ENCODE measurements around the gene CCN5. TPM values are rescaled to one million over a fixed set of nuclear protein-coding genes. Genes with fewer than 3 reads are reported as not detected.

The CCN5 gene
- total and polyA plus RNA-seq, 2 of the 13 experiments (the other 11 are each of a cell fraction or from before 2014, with no cell fraction given), result 0.12 TPM; not detected in 1

GRCh38 chr20:44683263-44684046, 31.7 kb upstream of the CCN5 start (continued):
- TF ChIP-seq ZNF572 (CRISPR knock-in tag; IDR thresholded peaks at IDR 0.05), result 0 out of 2 replicates have a peak, but pooled peaks have one; percentile 60
- 0 out of 2 replicates have a peak, but pooled peaks have one; percentile 17 for TF ChIP-seq ZBTB7B (CRISPR knock-in tag; IDR thresholded peaks at IDR 0.05)
- TF ChIP-seq, protein P1, sequence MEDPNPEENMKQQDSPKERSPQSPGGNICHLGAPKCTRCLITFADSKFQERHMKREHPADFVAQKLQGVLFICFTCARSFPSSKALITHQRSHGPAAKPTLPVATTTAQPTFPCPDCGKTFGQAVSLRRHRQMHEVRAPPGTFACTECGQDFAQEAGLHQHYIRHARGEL (CRISPR knock-in tag; IDR thresholded peaks at IDR 0.05), result no peak
- TF ChIP-seq SOX6 (IDR thresholded peaks at IDR 0.05), result no peak
- TF ChIP-seq SOX6 (CRISPR knock-in tag; IDR thresholded peaks at IDR 0.05), result peak; percentile 29; the same call in 1 of the 2 replicates
- TF ChIP-seq STAT5B (CRISPR knock-in tag; IDR thresholded peaks at IDR 0.05), result no peak
- TF ChIP-seq BRD4 (CRISPR knock-in tag; IDR thresholded peaks at IDR 0.05), result no peak
- peak; percentile 60 for TF ChIP-seq CEBPG (CRISPR knock-in tag; IDR thresholded peaks at IDR 0.05)
- TF ChIP-seq SPEN (CRISPR knock-in tag; IDR thresholded peaks at IDR 0.05; ENCODE audit: low read depth), result peak; percentile 29; the same call in 1 of the 2 replicates
- TF ChIP-seq ZFP36 (IDR thresholded peaks at IDR 0.05; ENCODE audit: borderline replicate concordance, low read depth, low read length, partially characterized antibody), result peak; percentile 2
- 0 out of 2 replicates have a peak, but pooled peaks have one; percentile 28 for TF ChIP-seq CBX5 (CRISPR knock-in tag; IDR thresholded peaks at IDR 0.05; ENCODE audit: borderline replicate concordance)
- no peak for TF ChIP-seq IKZF4 (CRISPR knock-in tag; IDR thresholded peaks at IDR 0.05; ENCODE audit: borderline replicate concordance, low read depth, not compliant biosample characterization)
- no peak for TF ChIP-seq ZNF619 (CRISPR knock-in tag; IDR thresholded peaks at IDR 0.05)
- peak; percentile 57 for TF ChIP-seq STAG1 (CRISPR knock-in tag; IDR thresholded peaks at IDR 0.05)
- TF ChIP-seq ZNF768 (CRISPR knock-in tag; IDR thresholded peaks at IDR 0.05), result peak; percentile 96
- TF ChIP-seq RXRB (CRISPR knock-in tag; IDR thresholded peaks at IDR 0.05; ENCODE audit: borderline replicate concordance), result no peak
- TF ChIP-seq MIER2 (CRISPR knock-in tag; IDR thresholded peaks at IDR 0.05), result no peak
- no peak for TF ChIP-seq HOXA5 (CRISPR knock-in tag; IDR thresholded peaks at IDR 0.05)
- 0 out of 2 replicates have a peak, but pooled peaks have one; percentile 30 for TF ChIP-seq ELF1 (CRISPR knock-in tag; IDR thresholded peaks at IDR 0.05)
- no peak for TF ChIP-seq YEATS4 (CRISPR knock-in tag; IDR thresholded peaks at IDR 0.05; ENCODE audit: borderline replicate concordance)
- TF ChIP-seq, protein P2, sequence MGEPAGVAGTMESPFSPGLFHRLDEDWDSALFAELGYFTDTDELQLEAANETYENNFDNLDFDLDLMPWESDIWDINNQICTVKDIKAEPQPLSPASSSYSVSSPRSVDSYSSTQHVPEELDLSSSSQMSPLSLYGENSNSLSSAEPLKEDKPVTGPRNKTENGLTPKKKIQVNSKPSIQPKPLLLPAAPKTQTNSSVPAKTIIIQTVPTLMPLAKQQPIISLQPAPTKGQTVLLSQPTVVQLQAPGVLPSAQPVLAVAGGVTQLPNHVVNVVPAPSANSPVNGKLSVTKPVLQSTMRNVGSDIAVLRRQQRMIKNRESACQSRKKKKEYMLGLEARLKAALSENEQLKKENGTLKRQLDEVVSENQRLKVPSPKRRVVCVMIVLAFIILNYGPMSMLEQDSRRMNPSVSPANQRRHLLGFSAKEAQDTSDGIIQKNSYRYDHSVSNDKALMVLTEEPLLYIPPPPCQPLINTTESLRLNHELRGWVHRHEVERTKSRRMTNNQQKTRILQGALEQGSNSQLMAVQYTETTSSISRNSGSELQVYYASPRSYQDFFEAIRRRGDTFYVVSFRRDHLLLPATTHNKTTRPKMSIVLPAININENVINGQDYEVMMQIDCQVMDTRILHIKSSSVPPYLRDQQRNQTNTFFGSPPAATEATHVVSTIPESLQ (CRISPR knock-in tag; conservative IDR thresholded peaks at IDR 0.05), result no peak
- TF ChIP-seq ZNF280D (CRISPR knock-in tag; IDR thresholded peaks at IDR 0.05), result no peak
- peak; percentile 58; the same call in 1 of the 2 replicates for TF ChIP-seq CEBPB (IDR thresholded peaks at IDR 0.05; ENCODE audit: borderline replicate concordance, low read depth, low read length)
